Activated CD8-positive, alpha-beta memory T cell treated with anti-CD3 and anti-CD28 coated beads for 48 hours (primary cell): ENCODE measurements around the gene CFAP100.
A peak's percentile ranks its signal among the peaks of the same experiment; 100 is the strongest.

Source experiments
- DNase-seq, 3 experiments: peaks; one replicate each; pipeline ENCODE4 v3.0.0-alpha.2; 2020; ENCODE audit warnings: low read depth in 2 of 3, low spot score in 2 of 3

CFAP100 gene

DNA sequence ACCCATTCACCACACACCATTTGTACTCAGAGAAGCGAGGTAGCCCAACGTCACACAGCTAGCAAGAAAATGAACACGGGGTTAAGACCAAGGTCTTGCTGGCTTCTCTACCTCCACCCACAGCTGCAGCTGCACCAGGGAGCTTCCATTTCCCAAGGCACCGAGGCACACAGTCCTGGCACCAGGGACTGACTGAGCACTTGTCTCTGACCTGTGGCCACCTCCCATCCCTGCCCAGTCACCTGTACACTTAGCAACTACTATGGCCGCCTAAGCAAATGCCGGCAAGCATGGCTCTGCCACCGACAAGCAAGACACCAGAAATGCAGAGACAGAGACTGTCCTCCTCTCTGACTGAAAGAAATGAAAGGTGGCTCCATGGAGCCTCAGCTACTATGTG lies 65.7 kb downstream of the CFAP100 start:
- DNase-seq = no peak

DNA sequence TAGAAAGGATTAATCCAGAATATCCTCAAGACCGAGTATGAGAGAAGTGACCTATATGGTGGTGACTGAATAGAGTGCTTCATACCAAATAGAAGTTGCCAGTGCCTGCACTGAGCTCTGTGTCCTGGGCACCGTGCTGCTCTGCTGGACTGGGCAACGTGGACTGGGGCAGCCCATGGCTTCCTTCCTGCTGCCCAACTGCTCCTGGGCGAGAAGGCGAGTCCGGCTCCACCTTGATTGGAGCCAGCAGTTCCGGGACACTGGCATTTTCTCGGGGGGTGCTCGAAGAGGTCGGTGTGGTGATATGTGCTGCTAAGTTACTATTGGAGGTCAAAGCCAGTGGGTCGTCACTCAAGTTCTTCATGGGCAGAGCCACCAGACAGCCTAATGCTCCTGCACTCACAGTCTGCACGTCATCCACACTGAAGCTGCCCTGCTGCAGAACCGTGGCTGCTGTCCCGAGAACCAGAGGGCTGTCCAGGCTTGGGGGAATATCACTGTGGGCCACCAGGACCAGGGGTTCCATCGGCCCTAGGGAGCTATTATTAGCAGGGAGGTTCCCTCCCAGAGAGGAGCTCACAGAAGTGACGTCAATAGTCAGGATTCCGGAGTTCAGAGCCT lies 66.9 kb downstream of the CFAP100 start:
- no peak for DNase-seq

DNA sequence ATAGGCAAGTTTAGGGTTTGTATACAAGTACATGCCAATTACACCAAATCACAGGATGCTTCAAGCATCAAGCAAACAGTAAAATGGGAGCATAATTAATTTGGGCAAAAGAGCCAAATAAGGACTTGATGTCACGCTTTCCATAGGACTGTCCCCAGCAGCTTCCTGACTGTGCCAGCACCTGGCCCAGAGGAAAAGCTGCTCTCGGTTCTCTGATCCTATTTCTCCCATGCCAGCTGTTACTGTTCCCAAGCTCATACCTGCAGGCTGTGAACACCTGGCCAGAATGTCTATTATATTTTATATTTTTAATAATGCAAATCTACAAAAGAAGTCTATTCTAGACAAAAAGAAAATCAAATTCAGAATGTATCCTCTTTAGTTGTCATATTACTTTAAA lies 68.8 kb downstream of the CFAP100 start:
- no peak for DNase-seq

DNA sequence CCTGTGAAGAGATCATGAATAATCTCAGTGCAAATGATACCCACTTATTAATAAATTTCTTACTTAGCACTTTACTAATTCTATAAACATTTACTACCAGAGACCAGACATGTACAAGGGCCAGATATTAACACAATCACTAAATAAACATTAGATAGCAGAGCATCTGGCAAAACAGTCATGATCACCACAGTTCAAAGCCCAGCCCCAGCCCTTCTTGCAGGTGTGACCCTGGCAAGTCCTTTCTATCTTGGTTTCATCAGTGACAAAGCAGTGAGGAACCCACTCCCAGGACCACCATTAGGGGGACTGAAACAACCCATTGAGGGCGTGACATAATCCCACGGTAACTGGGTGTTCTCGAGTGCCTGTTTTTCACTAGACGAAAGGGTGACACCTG lies 69.4 kb downstream of the CFAP100 start:
- DNase-seq = no peak

DNA sequence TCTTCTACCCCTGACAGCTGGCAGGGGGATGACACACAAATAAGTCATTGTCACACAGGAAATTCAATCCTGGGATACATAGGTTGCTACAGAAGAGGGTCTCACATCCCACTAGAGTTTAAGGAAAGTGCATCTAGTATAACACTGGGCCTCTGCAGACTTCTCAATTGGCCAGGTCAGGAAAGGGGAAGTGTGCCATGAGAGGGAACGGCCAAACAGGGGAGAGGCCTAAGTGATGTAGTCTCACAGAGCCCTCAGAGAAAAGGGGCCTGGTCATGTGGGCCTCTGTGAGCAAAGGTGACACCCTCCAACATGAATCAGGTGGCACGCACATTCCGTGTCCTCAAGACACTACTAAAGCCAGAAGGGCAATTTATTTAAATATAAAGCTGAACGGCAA lies 69.8 kb downstream of the CFAP100 start:
- no peak for DNase-seq

DNA sequence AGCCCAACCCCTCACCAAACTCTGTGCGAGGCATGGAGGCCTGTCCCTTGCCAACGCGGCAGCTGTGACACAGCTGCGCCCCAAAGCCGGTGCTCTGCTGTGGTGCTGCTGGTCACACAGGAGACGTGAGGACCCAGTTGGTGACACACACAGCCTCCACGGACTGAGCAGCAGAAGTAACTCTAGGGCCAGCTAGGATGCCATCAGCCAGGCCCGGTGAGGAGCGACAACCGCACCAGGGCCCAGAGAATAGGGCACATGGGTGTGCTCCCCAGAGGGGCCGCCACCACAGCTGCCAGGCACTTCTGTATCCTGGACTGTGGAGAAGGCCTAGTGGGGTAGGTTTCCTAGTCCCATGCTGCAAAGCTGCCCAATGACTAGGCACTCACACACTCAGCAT lies 70.3 kb downstream of the CFAP100 start:
- no peak for DNase-seq

DNA sequence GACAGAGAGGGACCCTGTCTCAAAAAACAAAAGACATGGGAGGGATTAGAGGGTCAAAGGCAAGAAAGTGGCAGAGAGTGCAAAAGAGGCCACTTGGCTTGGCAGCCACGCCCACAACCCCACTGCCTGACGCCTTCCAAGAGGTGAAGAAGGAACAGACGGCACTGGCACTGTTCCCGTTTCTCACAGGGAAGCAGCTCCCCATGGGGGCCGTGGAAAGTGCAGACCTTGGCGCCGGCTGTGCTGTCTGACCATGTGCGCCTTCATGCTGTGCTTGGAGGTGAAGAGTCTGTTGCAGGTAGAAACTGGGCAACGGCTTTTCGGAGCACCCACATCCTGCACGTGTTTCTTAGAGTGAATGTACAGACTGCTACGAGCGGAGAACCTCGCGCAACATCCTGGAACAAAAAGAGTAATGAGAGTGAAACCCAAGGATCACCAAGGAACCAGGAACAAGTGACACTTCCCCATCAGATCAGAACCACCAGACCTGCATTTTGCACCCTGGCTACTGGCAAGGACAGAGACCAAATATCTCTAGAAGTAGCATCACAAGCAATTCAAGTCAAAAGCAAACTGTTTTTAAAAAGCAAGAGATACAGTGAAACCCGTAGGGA lies 71.3 kb downstream of the CFAP100 start:
- no peak for DNase-seq

DNA sequence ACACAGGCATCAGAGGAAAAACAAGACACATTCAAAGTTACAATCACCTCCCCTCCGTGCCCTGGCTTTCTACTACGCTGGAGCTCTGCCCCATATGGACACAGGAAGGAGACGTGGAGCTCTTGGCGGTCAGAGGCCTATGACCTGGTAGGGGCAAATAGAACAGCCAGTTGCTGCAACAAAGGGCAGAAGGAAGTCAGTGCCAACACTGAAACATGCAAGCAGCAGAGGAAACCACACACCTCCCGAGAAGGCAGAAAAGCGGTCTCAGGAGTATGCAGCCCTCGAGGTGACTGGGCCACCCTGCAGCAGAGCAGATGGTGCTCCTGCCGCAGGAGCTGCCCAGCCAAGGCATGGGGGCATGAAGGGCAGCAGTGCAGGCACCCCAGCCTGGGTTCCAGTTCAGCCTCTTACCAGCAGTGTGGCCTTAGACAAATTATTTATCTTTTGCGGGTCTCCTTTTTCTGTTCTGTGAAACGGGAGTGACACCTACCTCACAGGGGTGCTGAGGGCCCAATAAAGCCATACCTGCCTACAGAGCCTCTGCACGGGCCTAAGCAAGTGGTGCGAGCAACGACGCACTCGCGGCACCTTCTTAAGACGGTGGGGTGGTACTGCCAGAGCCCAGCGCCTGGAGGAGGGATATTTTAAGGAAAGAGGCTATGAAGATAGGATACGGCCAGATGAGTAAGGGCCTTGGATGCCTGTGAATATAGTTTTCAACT lies 72.3 kb downstream of the CFAP100 start:
- no peak for DNase-seq

DNA sequence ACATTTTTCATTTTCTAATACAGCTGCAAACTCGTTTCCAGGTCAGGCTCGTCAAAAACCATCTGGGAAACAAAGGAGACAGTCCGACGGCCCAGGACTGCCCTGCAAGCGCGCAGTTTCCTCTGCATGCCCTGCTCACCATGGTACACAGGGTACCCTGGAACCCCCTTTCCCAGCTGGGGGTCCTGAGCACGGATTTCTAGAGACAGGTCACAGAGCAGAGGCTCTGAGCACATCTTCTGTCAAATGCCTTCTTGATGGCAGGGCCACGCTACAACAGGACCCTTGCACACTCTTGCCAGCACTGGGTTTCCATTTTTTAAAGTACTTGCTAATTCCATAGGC lies 72.9 kb downstream of the CFAP100 start:
- no peak for DNase-seq

DNA sequence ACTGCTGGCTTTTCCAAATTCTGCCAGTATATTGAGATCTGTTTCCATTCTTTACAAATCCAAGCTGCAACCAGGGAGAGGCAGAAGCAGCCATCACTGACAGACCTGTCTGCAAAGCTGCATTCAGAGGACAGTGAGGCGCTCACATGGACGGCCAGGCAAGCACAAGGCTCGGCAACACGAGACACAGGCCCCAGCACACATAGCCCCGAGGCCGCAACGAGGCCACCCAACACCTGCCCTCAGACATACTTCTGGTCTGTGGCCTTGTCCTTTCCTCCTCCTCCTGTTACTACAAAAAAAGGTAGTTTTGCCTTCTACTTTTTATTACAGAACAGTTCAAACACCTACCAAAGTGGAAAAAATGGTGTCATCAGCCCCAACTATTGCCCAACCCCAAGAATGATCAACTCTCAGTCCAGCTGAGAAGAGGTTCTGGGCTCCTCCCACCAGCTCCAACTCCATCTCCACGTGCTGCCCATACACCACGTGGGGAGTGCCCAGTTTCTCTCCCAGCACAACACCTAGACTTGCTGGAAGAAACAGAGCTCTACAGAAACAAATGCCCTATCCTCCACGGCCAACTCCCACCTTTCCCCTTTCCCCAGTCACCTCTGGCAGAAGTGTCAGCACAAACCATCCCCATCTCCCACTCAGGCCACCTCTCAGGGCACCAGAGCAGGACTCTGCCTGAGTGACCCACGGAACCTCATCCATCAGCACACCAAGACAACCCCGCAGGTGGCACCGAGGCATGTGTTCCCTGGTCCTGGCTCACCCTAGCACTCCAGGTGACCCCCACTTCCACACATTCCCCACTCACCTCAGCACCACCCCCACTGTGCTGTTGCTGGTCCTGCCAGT lies 73.6 kb downstream of the CFAP100 start:
- no peak for DNase-seq

DNA sequence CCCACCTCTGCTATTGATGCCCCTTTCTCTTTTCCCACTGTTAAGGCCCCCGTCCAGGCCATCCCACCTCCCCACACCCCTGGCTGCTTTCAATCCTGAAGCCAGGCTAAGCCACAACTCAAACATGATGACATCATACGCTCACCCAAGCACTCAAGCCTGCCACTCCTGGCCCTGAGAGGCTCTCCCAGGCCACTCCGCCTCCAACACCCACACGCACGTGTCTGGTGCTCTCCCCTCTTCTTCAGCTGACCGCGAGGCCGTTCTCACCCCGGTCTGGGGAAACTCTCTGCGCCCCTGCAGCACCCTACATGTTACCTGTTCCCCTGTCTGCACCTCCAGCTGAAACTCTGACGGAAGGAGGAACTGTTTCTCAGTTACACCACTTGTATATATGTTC lies 74.8 kb downstream of the CFAP100 start:
- no peak for DNase-seq

DNA sequence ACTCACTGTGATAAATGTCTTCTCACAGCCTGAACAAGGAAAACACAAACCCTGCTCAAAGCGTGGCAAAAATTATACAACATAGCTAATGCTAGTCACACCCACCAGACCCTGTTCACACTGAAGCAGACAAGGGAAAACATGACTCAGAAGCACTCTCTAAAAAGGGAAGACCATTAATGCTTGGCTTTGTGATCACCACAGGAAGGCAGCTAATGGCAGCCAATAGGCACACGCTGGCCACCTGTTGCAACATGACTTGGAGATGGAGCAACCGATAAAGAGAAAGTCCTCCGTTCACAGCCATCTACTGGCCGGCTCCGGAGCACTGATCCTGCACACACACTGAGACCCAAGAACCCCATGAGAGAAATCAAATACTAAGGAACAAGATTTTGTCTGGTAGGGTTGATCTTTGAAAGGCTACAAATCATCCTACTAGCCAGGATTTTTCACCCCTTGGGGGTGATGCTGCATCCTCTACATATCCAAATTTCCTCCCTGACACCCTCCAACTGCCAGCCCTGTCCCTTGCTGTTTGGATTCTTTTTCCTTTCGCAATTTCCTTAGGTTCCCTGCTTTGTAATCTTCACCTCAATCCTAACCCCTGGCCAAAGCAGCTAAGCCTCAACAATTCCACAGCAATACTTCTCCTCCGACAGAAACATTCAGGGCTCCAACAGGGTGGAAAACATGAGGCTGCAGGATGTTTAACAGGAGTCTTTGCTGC lies 77.7 kb downstream of the CFAP100 start:
- no peak for DNase-seq

DNA sequence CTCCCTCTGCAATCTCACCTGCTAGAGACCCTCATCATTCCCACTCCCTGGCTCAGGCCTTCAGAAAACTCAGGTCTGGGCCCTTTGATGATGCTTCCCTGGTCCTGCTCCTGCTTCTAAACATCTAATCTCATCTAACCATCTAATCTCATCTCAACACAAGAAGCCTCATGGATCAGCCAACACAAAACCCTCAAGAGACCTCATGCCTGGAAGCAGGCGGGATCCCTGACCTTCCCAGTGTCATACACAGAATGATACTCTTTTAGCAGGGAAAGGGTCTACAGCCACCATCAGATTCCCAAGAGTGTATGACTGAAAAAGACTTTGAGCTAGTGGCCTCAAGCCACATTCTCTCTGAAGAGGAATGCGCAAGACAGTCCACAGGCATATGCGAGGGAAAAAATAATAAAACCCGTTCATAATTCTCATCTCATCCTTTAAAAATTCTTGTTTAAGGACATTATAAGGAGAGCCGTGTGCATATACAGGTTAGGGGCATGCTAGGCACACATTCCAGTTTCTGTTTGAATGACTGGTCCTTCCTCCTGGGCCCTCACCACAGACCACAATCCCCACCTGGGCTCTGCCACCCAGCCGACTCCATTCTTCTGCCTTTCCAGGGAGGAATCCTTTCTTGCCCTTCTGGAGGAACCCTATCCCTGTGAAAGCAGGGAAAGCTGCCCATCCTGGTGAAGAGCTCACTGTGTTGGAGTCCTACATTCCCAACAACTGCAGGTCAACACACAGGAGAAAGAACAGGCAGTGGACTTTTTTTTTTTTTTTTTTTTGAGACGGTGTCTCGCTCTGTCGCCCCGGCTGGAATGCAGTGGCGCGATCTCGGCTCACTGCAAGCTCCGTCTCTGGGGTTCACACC lies 78.8 kb downstream of the CFAP100 start:
- DNase-seq = no peak

DNA sequence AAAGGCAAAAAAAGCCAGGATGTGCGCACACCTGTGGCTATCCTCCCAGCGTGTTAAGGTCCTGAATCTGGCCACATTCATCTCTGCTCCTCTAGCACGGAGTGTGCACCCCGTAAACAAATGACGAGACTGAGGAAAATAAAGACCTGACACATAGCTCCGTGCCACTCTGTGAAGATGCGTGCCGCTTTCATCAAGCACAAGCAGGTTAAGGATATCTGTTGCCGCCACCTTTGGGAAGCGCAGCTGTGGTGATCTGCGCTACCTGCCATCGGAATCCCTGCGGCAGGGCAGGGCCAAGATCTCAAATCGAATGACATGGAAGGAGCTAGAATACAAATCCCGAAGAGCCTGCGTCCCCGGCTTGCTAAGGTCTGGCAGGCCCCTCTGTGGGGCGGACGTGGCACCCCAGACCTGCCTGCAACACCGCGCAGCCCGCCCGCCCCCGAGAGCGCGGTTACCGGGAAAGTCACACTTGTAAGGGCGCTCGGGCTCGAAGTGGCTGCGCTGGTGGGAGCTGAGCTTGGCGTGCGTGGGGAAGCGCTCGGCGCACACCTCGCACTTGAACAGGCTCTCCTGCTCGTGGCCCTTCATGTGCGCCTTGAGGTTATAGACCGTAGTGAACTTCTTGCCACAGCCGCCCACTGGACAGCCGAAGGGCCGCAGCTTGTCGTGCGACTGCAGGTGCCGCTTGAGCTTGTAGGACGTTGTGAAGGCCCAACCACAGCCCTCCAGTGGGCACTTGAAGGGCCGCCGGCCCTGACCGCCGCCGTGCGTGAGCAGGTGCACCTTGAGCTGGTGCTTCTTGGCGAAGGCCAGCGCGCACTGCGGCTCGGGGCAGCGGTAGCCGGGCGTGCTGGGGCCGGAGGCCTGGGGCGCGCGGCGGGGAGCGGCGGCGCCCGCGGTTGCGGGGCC lies 80.0 kb downstream of the CFAP100 start:
- DNase-seq = peak in 2 of 3 experiments; percentile 11 to 15

DNA sequence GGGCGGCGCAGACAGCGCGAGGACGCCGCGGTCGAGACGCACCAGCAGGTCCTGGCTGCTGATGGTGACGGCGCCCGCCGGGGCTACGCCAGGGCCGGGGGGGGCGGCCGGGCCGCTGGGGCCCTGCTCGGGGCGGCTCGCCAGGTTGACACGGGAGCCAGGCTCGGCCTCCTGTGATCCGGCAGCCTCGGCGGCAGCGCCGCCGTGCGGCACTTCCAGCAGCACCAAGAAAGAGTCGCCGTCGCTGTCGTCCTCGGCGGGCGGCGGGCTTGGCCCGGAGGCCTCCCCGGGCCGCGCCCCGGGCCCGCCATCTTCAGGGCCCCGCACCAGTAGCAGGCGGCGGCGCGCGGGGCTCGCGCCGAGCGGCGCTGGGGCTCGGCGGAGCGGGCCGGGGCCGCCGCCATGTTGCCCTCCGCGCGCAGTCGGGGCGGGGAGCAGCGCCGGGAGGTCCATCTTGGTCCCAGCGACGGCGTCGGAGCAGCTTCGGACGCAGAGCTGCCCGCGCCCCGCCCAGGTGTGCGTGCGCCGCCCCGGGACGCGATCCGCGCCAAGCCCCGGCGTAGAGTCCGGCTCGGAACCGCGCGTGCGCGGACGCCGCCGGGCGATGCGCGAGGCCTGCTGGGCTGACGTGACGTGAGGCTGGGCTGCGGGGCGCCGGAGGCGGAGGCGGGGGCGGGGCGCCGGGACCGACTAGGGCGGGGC lies 80.9 kb downstream of the CFAP100 start, which contains the start of gene ZXDC:
Gene ZXDC (minus strand): TSS at position 479 of the 702 bp plus-strand sequence. CDS start 26 bp downstream, at position 453.
- peak; percentile 64 to 89 (median 80) for DNase-seq

DNA sequence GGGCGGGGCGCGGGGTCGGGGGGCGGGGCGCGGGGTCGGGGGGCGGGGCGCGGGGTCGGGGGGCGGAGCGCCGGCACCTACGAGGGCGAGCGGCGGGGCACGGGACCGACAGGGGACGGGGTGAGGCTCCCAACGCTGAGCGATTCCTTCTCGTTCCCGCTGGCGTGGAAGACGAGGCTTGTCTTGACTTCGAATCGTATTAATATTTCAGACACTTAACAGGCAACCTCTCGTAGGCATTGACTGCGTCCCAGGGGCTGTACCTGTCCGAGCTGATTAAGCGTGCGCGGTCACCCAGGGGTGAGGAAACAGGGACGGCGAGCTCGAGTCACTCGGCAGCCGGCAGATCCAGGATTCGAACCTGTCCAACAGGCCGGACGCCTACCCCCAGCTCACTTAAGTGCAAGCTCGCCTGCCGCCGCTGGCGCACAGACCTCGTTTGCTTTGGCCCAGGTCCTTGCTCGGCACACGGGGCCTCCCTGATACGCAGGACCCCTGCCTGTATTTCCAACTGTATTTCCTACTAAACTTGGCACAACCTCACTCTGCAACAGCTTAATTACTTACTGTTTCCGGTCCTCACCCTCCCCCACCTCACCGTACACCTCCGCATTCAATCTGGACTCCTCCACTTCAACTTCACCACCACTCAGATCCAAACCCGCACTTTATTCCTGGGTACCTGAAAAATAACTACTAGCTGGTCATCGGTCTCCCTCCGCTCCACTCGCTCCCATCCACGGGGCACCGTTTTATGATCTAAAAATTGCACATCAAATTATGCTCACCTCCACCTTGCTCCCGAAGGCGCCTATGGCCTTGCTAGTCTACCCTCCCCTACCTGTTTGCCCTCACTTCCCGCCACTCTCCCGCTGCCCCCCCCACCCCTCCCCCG lies 81.7 kb downstream of the CFAP100 start:
- DNase-seq = peak in 1 of 3 experiments; percentile 44

DNA sequence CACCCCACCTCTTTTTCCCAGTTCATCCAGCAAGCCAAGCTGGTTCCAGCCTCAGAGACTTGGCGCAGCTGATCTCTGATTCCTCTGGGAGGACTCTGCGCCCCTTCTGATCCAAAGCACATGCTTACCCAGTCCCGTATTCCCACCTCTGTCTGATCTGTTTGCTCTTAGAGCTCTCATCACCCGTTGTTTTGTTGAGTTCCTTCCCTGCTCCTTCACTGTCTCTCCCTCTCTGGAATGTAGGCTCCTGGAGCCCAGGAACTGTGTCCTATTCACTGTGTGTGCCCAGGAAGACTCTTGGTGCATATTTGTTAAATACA lies 82.3 kb downstream of the CFAP100 start:
- DNase-seq = no peak
